NCI-H748 treated with DMSO at 0.1 percent for 48 hours (cell line): ENCODE measurements around the gene SOST.

Source experiments
- DNase-seq: peaks from one replicate; lab custom pipeline; 2025; lab: John Stamatoyannopoulos, UW

Gene SOST

DNA sequence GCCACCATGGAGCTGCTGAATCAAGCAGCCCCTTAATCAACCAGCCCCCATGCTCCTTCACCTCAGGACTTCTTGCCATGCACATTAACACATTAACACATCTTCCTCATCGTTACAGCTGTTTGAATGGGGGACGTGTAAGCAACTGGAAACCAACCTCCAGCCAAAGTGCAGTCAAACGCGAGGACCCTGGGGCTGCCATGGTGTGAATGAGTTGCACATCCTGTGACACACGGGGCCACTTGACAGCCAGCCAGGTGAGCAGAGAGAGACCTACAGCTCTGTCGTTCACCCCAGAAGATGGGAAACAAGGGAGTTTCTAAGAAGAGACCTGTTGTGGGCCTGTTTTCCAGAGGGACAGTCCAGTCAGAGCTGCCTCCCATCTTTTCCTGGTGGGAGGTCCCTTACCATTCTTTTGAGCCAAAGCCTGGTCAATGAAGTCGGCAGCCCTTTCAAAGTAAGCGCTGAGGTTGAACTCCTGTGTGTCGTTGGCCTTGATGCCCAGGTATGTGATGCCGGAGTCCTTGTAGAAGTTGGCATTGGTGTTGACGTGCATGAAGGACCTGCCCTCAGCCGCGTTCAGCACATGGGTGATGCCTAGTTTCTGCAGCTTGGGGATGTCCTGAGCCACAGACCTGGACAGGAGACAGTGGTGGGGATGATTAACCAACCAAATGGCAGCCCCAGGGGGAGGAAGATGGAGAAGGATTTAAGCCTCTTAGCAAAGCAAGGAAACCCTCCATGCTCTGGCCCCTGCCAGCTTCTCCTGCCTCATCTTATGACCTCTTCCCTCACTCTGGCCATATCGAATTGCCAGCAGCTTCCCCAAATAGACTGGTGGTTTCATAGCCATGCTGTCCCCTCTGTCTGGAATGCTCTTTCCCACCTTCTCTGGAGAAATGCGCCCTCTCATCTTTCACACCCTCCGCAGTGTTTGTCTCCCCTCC lies 16.0 kb upstream of the SOST start:
- no peak for DNase-seq

DNA sequence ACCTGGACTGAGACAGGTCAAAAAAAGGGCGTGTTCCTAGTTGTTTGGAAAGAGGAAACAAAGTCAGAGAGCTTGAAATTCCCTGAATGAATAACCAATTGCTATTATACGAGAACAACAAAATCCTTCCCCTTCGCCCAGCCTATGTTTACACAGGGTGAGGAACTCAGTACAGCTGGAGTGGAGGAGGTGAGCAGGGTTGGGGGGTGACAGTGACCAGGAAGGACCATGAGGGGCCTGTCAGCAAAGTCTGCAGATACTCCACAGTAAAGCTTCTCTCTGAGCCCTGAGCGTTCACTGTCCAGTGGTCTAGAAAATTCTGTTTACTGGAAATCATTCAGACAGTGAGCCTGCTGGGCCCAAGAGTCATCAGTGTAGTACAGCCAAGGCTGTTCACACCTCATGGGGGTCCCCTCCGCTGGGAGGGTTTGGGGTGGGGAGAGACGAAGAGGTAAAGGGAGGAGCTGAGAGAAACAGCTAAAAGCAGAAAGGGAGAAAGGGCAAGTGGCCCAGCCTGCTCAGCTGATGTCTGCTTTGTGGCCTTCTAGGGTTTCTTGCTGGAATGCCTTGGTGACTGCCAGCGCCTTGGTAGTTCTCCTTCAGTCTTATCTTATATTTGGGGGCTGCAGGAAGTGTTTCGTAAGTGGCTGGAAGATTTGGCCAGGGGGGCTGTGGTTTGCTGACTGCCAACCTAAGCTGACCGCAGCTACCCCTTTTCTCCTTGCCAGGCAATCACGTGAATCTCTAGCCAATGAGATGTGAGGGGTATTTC lies 14.5 kb upstream of the SOST start:
- no peak for DNase-seq

DNA sequence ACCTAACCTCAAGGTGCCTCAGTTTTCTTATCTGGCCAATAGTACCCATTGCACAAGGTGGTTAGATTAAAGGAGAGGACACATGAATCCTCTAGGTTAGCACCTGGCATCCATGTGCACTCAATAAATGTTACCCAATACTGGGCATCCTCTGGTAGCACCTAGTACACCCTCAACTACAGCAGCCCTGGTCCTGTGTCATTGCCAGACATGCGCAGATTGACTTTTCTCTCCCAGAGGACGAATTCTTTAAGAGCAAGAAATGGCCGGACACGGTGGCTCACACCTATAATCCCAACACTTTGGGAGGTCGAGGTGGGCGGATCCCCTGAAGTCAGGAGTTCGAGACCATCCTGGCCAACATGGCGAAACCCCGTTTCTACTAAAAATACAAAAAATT lies 12.9 kb upstream of the SOST start:
- DNase-seq, result no peak

DNA sequence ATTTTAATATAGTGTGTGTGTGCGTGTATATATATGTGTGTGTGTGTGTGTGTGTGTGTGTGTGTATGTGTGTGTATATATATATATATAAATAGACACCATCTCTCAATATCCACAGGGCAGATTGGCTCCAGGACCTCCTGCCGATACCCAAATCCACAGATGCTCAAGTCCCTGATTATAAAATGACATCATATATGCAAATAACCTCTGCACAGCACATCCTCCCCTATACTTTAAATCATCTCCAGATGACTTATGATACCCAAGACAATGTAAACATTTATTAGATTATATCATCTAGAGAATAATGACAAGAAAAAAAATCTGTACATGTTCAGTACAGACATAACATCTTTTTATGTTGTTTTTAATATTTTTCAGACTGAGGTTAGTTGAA lies 12.4 kb upstream of the SOST start:
- DNase-seq, result no peak

DNA sequence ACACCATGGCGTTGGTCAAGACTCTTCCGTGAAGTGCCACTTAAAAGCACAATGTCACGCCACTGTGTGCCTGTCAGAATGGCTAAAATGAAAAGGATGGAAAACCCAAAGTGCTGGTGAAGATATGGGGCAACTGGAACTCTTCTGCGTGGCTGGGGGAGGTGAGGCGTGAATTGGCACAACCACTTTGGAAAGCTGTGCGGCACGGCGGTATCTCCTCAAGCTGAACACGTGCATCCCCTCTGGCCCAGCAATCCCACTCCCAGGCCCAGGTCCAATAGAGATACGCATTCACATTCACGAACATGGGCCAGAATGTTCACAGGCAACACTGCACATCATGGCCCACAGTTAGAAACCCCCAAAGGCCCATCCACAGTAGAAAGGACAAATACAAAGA lies 11.3 kb upstream of the SOST start:
- no peak for DNase-seq

DNA sequence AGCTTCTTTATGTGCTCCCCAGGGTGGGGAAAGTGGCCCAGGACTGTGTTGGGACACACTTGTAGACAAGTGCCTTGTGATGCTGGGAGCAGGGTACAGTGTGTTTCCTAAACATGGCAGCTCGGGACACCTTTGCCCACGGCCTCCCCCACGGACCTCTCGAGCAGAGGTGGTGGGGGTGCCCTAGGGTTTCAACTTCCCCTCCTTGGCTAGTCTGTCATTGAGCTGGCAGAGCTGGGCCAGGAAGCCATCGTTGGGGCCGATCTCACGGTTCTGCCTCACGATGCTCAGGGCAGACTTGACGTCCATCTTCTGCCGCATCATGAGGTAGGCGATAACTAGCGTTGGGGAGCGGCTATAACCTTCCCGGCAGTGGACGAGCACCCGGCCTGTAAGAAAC lies 10.8 kb upstream of the SOST start:
- DNase-seq, result no peak

DNA sequence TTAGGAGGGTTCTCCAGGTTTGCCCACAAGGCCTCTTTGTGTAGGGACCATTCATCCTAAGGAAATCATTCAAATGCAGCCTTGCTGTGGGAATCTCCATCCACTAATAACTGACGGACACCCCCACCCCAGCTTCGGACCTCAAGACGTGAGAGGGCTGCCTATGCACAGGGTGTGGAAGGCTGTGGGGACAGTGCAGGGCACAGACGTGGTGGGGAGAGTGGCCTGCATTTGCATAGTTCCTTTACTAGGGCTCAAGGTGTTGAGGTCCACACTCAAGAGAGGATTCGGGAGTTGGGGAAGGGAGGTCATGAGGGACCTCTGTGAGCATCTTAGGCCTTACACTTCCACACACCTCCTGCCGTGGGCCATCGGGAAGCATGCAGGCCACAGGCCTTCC lies 10.4 kb upstream of the SOST start:
- DNase-seq, result no peak

GRCh38 chr17:43768382-43768781 lies 9.8 kb upstream of the SOST start:
- DNase-seq, result no peak

GRCh38 chr17:43767713-43768059 lies 9.1 kb upstream of the SOST start:
- DNase-seq, result no peak

DNA sequence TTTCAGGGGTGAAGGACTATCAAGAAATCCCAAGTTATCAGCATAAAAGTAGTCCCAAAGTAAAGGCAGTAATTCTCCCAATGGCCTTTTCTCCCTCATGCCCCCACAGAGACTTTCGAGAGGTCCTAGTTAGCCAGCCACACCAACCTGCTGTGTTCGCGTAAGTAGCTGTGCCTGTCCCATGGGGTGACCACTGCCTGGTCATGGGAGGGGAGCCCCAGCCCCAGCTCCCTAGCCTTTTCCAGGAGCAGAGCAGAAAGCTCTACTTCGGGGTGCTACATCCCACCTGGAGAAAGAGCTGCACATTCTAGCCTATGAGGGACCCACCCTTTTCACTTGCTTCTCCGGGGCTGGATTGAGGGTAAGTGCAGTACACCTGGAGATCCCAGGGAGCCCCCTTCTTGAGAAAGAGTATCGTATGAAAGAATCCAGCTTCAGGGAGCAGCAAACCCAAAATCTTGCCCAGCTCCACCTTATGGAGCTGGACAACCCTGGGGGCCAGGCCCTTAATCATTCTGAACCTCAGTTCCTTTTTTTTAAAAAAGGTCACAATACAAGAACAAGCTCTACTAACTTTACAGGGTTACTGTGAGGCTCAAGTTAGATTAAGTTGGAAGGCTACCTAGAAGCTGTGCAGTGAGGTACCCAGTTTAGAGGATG lies 8.6 kb upstream of the SOST start:
- no peak for DNase-seq

GRCh38 chr17:43766413-43767052 lies 7.9 kb upstream of the SOST start:
- peak; percentile 35 for DNase-seq

GRCh38 chr17:43760254-43760852 lies 1.8 kb upstream of the SOST start:
- DNase-seq, result peak; percentile 89

GRCh38 chr17:43759836-43760235 lies 1.2 kb upstream of the SOST start:
- no peak for DNase-seq

DNA sequence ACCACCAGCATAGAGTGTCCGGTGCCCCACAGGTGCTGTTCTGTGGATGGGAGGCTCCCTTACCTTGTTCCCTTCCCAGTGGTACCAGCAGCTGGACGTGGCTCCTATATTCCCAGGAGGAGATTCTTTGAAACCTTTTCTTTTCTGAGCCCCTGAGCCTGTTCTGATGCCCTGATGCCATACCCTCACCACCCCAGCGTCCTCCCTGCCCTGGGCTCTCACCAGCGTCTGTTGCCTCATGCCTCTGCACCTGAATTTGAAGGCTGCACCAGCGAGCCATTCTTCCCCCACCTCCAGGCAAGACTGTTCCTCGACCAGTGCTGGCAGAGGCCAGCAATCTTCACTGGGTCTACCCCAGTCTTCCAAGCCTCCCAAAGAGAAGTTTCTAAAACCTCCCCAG lies 505 bp downstream of the SOST start:
- no peak for DNase-seq

- no peak for DNase-seq
Observed at GRCh38 chr17:43757171-43757660, 1.4 kb downstream of the SOST start.

DNA sequence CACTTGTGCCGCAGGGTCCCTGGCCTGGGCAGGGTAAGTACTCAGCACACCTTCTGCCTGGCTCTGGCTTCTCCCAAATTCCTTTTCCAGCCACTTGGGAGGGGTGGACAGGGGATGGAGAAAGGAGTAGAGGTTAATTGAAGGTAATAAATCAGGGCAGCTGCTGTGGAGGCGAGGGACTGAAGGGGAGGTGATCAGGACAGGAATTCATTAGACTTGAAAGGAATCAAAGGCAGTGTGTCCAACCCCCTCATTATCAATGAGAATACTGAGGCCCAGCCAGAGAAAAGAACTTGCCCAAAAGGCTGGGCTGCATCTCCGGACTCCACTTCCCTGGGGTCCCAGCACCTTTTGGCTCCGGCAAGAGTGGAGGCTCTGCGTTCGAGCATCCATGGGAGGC lies 2.4 kb downstream of the SOST start:
- DNase-seq, result no peak

DNA sequence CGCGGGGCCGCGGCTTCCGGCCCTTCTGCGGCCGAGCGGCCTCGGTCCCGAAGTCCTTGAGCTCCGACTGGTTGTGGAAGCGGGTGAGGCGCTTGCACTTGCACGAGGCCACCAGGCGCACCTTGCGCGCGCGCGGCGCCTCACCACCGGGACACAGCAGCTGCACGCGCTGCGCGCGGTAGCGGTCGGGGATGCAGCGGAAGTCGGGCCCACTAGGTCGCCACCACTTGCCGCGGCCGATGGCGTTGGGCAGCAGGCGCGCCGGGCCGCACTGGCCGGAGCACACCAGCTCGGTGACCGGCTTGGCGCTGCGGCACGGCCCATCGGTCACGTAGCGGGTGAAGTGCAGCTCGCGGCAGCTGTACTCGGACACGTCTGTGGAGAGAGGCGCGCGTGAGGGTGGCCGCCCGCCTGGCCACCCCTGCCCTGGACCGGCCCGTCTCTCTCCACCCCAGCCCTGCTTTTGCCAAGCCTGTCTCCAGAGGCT lies 3.2 kb downstream of the SOST start:
- DNase-seq, result no peak

DNA sequence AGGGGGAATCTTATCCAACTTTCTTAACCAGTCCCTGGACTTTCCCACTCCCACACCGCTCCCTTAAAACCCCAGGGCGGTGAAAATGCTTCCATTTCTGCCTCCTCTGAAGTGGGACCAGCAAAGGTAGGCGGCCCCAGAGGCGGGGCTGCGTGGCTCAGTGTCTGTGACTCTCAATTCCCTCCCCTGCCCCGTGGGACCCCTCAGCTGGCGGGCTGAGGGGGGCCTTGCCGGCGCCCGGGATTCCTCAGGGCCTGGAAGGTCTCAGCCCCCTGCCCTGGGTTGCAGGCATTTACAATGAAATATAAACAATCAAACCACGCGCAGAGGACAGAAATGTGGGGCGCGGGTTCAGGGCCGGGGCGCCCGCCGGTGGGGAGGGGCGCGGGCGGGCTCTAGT lies 3.6 kb downstream of the SOST start:
- no peak for DNase-seq

DNA sequence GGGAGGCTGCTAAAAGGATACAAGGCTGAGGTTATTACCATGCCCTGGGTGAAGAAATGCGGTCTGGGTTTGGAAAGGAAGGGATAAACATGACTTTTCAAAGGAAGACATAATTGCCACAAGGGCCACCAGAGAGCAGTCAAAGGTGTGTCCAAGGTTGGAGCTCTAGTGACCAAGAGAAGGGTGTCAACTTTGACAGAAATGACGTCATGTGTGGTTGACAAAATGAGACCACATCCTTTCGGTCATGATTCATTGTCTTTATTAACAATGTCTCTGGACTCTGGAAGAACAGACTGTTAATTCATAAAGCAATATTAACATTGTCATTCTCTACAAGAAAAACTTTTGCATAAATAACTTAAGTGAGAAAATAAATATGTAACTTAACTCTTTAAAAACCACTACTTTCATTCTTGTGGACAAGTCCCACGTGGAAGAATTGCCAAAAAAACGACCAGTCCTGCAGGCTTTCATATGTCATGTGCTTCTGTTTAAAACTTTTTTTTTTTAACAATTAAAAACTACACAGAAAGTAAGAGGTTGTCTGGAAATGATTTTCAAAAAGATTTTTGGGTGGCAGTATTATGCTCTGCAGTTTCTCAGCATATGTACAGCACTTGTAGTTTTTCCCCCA lies 5.0 kb downstream of the SOST start:
- DNase-seq, result no peak

DNA sequence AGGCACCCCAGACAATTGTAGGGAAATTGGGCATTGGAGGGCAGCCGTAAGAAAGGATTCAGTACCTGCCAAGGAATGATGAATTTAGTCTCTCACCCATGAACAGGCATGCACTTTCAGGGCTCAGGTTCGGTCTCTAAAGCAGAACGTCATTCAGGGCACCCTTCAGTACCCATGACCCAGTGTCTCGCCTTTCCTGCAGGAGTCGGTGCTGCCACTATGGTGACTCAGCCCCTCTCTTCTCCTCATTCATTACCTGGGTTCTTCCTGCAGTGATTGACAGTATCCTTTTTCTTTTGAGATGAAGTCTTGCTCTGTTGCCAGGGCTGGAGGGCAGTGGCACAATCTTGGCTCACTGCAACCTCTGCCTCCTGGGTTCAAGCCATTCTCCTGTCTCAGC lies 8.4 kb downstream of the SOST start:
- DNase-seq, result no peak

DNA sequence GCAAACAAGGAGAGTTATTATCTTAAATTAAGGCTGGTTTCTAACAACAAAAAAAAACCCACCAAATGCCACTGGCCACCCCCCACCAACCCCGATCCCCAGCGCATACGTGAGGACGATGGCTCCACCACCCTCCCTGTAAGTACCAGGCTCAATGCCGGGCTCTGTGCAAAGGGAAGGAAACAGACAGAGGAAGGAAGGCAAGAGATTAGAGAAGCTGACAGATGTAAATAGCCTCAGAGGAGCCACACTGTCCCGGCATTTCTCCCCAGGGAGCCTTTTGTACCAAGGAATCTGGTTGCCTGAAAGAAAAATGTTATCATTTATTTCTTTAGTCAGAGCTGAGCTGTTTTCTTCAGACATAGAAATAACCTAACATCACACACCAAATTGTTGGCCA lies 13.1 kb downstream of the SOST start:
- DNase-seq, result no peak
